Measurements from ENCODE around the gene BAIAP2. TPM values are rescaled to one million over a fixed set of nuclear protein-coding genes. Genes with fewer than 3 reads are reported as not detected.
A peak's percentile ranks its signal among the peaks of the same experiment; 100 is the strongest.

Gene BAIAP2
- total and polyA plus RNA-seq, 2 of the 13 experiments (the other 11 are each of a cell fraction or from before 2014, with no cell fraction given) = 22.5 to 24.0 TPM

DNA sequence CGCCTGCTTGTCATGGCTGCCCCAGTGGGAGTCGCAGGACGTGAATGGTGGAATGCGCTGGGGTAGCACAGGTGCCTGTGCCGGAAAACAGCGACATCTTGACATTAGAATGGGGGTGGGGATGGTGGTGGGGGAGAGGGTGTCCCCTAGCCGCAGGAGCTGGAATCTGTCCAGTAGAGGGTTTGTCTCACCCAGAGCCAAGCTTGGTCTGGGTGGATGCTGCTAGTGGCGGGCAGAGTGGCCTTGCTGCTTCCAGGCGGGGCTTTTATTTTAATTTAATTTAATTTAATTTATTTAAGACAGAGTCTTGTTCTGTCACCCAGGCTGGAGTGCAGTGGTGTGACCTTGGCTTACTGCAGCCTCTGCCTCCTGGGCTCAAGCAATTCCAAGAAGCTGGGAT lies 7.7 kb downstream of the BAIAP2 start:
- H3K4me2 ChIP-seq (ENCODE audit: low read depth, low read length) = peak overlapping the region; percentile 95
- H3K27me3 ChIP-seq (ENCODE audit: control insufficient read depth in 1 of 2, insufficient read depth in 2 of 2, low read length in 2 of 2) = no peaks in the 10 kb centered on the region
- BruUV-seq (replicated peaks) = no TSS peak
- H3K79me2 ChIP-seq (ENCODE audit: insufficient read depth, low read length) = peaks cover 79% of the 10 kb centered on the region
- 87% methylated on average over 9 of the region's 9 CpGs for WGBS (ENCODE audit: low lambda C conversion rate)
- H3K9ac ChIP-seq (ENCODE audit: insufficient read depth, low read depth, low read length) = no peak overlapping the region
- no peaks in the 10 kb centered on the region for H3K9me3 ChIP-seq (ENCODE audit: low read length)
- DNase-seq (ENCODE audit: low spot score) (no peak), FAIRE-seq (no peak), ATAC-seq (no peak)
- POLR2A ChIA-PET = interaction anchor here (1.5 to 2.8 kb wide), 3 partner anchors 8 to 52 kb away, joined by 6 to 23 read pairs (median 8); partner anchors contain the start of genes BAIAP2 and CHMP6
- H2AFZ ChIP-seq (ENCODE audit: low read length) = no peak overlapping the region
- in situ Hi-C loops (cut with HindIII; ENCODE audit: extremely low pct_ligation_motif_present, low pct_unique_long_range_greater_than_20kb) (loop anchor here (5.0 kb wide), 1 partner anchor 40 kb away; no protein-coding TSS in a partner anchor), intact Hi-C loops (cut with micrococcal nuclease; ENCODE audit: unreplicated experiment) (loop anchor here (5.0 kb wide), 1 partner anchor 50 kb away; the partner anchor contains the start of gene CHMP6)
- TF ChIP-seq AGO1 (IDR thresholded peaks at IDR 0.05; ENCODE audit: low read depth, low read length, poor library complexity, severe bottlenecking) (no peak), AHDC1 (CRISPR knock-in tag; IDR thresholded peaks at IDR 0.05; ENCODE audit: borderline replicate concordance) (no peak), HIVEP1 (CRISPR knock-in tag; IDR thresholded peaks at IDR 0.05) (0 out of 2 replicates have a peak, but pooled peaks have one; percentile 31)
- peaks cover 0 to 4% of the 10 kb centered on the region in 2 experiments; a peak in 3 of 5 replicates for H3K36me3 ChIP-seq (replicated peaks in 1 of 2; ENCODE audit: control insufficient read depth in 1 of 2, insufficient read depth in 2 of 2, low read length in 2 of 2)
- peaks cover 27% of the 10 kb centered on the region for H4K20me1 ChIP-seq (ENCODE audit: insufficient read depth, low read length)
- H3K27ac ChIP-seq (ENCODE audit: extremely low read length, insufficient read depth, low read length) = no peak overlapping the region
- CTCF ChIA-PET (ENCODE audit: low intra/inter-chr PET ratio, low total read pairs) = no interaction called here
- peak overlapping the region in 1 of 3 experiments; percentile 77; a peak in 2 of 6 replicates for H3K4me3 ChIP-seq (replicated peaks in 1 of 3; ENCODE audit: insufficient read depth in 1 of 3, low read depth in 2 of 3, low read length in 3 of 3)
- H3K4me1 ChIP-seq (ENCODE audit: insufficient read depth, low read length) = peaks cover 98% of the 10 kb centered on the region
